Breast epithelium (tissue), 3 donors: ENCODE results near the gene DPH6.

Experiments
- POLR2A ChIP-seq: fragments of 450-650 bp; IDR thresholded peaks from one replicate; pipeline ENCODE4 v1.6.1; 2016; ENCODE audit warnings: antibody characterized with exemption, mild to moderate bottlenecking, moderate library complexity
- TF ChIP-seq, protein P1 (sequence below), 3 donors: fragments of 450-650 bp; IDR thresholded peaks; one replicate each; pipeline ENCODE4 v1.5.1; 2016 to 2017; ENCODE audit warnings: antibody characterized with exemption in 3 of 3, mild to moderate bottlenecking in 3 of 3, moderate library complexity in 3 of 3

DNA sequence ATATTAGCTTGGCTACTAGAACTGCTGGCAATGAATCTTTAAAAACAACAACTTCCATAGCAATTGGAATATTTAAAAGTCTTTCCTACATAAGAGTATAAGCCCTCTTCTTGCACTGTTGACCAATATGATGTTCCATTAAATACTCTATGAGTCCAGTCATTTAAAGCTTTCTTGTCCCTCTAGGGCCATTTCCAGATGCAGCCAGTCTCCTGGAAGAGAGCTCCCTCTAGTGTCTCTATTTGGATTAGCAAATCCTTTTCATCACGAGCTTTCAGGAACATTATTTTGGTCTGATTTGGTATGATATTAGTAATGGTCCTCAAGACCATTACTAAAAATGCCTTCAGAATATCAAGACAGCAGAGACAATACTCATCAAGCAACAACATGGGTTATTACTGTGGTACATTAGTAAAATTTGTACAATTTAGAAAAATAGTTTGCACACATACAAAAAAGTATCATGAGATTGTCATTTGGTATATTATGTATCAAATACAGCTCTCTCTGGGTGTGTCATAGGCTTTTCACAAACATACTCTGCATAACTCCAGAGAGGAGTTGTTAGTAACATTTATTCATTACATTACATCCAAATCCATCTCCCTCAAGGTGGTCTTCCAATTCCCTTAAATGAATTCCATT lies 101.3 kb downstream of the DPH6 start:
- TF ChIP-seq, protein P1, sequence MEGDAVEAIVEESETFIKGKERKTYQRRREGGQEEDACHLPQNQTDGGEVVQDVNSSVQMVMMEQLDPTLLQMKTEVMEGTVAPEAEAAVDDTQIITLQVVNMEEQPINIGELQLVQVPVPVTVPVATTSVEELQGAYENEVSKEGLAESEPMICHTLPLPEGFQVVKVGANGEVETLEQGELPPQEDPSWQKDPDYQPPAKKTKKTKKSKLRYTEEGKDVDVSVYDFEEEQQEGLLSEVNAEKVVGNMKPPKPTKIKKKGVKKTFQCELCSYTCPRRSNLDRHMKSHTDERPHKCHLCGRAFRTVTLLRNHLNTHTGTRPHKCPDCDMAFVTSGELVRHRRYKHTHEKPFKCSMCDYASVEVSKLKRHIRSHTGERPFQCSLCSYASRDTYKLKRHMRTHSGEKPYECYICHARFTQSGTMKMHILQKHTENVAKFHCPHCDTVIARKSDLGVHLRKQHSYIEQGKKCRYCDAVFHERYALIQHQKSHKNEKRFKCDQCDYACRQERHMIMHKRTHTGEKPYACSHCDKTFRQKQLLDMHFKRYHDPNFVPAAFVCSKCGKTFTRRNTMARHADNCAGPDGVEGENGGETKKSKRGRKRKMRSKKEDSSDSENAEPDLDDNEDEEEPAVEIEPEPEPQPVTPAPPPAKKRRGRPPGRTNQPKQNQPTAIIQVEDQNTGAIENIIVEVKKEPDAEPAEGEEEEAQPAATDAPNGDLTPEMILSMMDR (IDR thresholded peaks at IDR 0.05) = peak in 1 of 3 donors; percentile 43
- TF ChIP-seq POLR2A = no peak
